Esophagus squamous epithelium (tissue), 5 donors: ENCODE results near the gene HECTD1. TPM values are rescaled to one million over a fixed set of nuclear protein-coding genes. Genes with fewer than 3 reads are reported as not detected.

ENCODE experiments used
- DNase-seq: peaks from one replicate; lab custom pipeline; 2025; lab: John Stamatoyannopoulos, UW
- H3K27ac ChIP-seq, 4 donors: fragments of 200-600 bp; sonication (generic); one replicate each; pipeline ENCODE4 v1.5.1; 2016 to 2019; ENCODE audit warnings: mild to moderate bottlenecking in 1 of 4
- H3K27me3 ChIP-seq, 4 donors: fragments of 200-600 bp; sonication (generic); 1 replicate in 3 of 4; 2 replicates in 1 of 4; pipeline versions ENCODE4 v1.5.1 to v1.6.0; 2017 to 2021; ENCODE audit warnings: antibody characterized with exemption in 1 of 4
- H3K36me3 ChIP-seq, 3 donors: fragments of 200-600 bp; sonication (generic); one replicate each; pipeline ENCODE4 v1.5.1; 2016 to 2019
- H3K4me1 ChIP-seq, 3 donors: fragments of 200-600 bp; sonication (generic); one replicate each; pipeline ENCODE4 v1.5.1; 2017 to 2019
- H3K4me3 ChIP-seq, 4 donors: fragments of 200-600 bp; sonication (generic); 1 replicate in 3 of 4; 2 replicates in 1 of 4; pipeline ENCODE4 v1.5.1; 2016 to 2019; ENCODE audit warnings: mild to moderate bottlenecking in 2 of 4, moderate library complexity in 1 of 4
- H3K9me3 ChIP-seq, 3 donors: fragments of 200-600 bp; sonication (generic); one replicate each; pipeline ENCODE4 v1.5.1; 2016 to 2019
- POLR2A ChIP-seq, 4 donors: fragments of 450-650 bp; IDR thresholded peaks; one replicate each; pipeline ENCODE4 v1.6.1; 2017; ENCODE audit warnings: antibody characterized with exemption in 4 of 4, mild to moderate bottlenecking in 4 of 4, moderate library complexity in 3 of 4
- WGBS, 2 donors: methylation state at CpG; one replicate each; pipeline ENCODE4 v1.1.5; 2018; 5-methylcytosine and 5-hydroxymethylcytosine counted together
- intact Hi-C: fragments of 100-400 bp; cut with DNase I; formaldehyde crosslinking; loops from one replicate; pipeline ENCODE4 v1.15.0; 2022
- total RNA-seq, 4 donors: library from RNA; depleted of rRNA; stranded (reverse); fragments of >200 nt; gene quantifications; one replicate each; pipeline ENCODE4 v1.1.0, GENCODE V29; 2016
- TF ChIP-seq, protein P1 (sequence below), 6 experiments: fragments of 450-650 bp in 4 of 6; fragments of 200-600 bp in 2 of 6; sonication (generic) in 2 of 6; IDR thresholded peaks; one replicate each; pipeline ENCODE4 v1.5.1; 2016 to 2019; ENCODE audit warnings: antibody characterized with exemption in 6 of 6, mild to moderate bottlenecking in 4 of 6, moderate library complexity in 4 of 6
- donor health status: DM: yes; HTN: yes; CAD: no.

The HECTD1 gene
- total RNA-seq, 4 donors from 2014 or later, result 175 to 250 (median 194) TPM

DNA sequence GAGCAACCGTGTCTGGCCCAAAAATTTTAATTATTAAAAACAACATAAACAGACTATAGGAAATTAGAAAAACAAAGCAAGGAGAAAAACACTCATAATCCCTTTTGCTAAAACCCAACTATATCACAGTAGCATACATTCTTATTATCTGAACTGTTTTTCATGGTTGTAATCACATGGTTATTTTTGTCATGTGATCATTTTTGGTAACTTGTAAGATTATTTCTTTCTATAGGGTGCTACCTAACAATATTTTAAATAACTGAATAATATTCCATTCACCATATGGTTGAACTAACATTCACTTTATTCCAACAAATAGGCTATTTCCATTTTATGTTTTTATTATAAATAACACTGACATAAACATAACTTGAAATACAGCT is 23.0 kb upstream of the HECTD1 start:
- H3K27ac ChIP-seq, result peak overlapping the region in 3 of 4 donors; percentile 63 to 88 (median 87)
- 77 to 100% methylated on average over 1 of the region's 1 CpG for WGBS, 2 donors

DNA sequence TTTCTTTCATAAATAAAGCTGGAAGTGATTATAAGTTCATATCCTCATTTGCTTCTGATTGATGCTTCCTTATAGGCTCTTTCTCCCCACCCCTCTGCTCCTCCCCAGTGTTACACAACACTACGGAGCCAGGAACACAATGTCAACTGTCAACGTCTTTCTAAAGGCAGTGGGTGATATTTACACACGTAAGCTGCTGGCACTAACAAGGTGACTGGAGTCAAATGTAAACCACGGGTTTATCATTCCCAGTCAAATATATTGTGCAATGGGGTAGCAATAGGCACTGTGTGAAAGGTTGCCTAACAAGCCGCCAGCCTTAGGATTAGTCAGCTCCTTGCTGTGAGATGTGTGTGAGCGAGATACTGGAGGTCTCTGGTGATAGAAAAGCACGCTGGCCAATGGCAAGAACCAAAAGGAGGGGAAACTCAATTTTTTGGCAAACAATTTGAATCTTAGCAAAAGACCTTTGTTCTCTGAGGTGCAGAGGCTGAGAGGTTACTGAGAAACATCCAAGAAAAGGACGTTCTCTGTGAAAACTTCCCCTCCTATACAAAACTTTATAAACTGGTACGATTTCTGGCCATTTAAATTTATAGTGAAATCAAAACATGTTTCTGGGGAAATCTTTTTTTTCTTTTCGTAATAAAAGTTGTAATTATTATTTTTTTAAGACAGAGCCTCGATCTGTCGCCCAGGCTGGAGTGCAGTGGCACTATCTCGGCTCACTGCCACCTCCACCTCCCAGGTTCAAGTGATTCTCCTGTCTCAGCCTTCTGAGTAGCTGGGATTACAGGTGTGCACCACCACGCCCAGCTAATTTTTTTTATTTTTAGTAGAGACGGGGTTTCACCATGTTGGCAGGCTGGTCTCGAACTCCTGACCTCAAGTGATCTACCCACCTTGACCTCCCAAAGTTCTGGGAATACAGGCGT is 22.3 kb upstream of the HECTD1 start:
- H3K27ac ChIP-seq, result peak overlapping the region; percentile 63 to 88 (median 78)
- WGBS, 2 donors, result 34 to 47% methylated on average over 16 to 17 of the region's 17 CpGs
- peak overlapping the region in 1 of 4 donors; percentile 24 for H3K4me3 ChIP-seq
- no peaks in the 10 kb centered on the region for H3K27me3 ChIP-seq
- peak; percentile 12 for DNase-seq
- intact Hi-C loops, result no loop called here
- peaks cover 7 to 35% (median 17%) of the 10 kb centered on the region in 3 donors for H3K4me1 ChIP-seq
- TF ChIP-seq, protein P1, sequence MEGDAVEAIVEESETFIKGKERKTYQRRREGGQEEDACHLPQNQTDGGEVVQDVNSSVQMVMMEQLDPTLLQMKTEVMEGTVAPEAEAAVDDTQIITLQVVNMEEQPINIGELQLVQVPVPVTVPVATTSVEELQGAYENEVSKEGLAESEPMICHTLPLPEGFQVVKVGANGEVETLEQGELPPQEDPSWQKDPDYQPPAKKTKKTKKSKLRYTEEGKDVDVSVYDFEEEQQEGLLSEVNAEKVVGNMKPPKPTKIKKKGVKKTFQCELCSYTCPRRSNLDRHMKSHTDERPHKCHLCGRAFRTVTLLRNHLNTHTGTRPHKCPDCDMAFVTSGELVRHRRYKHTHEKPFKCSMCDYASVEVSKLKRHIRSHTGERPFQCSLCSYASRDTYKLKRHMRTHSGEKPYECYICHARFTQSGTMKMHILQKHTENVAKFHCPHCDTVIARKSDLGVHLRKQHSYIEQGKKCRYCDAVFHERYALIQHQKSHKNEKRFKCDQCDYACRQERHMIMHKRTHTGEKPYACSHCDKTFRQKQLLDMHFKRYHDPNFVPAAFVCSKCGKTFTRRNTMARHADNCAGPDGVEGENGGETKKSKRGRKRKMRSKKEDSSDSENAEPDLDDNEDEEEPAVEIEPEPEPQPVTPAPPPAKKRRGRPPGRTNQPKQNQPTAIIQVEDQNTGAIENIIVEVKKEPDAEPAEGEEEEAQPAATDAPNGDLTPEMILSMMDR (IDR thresholded peaks at IDR 0.05), result no peak
- TF ChIP-seq POLR2A (IDR thresholded peaks at IDR 0.05), result peak in 2 of 4 donors; percentile 18 to 44
- H3K36me3 ChIP-seq, result no peaks in the 10 kb centered on the region
- no peaks in the 10 kb centered on the region for H3K9me3 ChIP-seq

More for the DNA sequence above, 23.0 kb upstream of the HECTD1 start:
- Histone ChIP-seq H3K27me3 (no peaks in the 10 kb centered on the region), H3K4me3 (no peak overlapping the region), H3K36me3 (no peaks in the 10 kb centered on the region), H3K9me3 (no peaks in the 10 kb centered on the region), H3K4me1 (peaks cover 7 to 35% (median 17%) of the 10 kb centered on the region in 3 donors)
- intact Hi-C loops, result no loop called here
- DNase-seq, result no peak
- TF ChIP-seq POLR2A (IDR thresholded peaks at IDR 0.05), result no peak
- TF ChIP-seq, protein P1 (IDR thresholded peaks at IDR 0.05), result no peak

- no peak for TF ChIP-seq POLR2A (IDR thresholded peaks at IDR 0.05)
- TF ChIP-seq, protein P1 (IDR thresholded peaks at IDR 0.05), result no peak
- DNase-seq, result no peak
- H3K9me3 ChIP-seq, result no peaks in the 10 kb centered on the region
Measured at GRCh38 chr14:31229009-31229408, 21.4 kb upstream of the HECTD1 start.

GRCh38 chr14:31228533-31228932 is 20.9 kb upstream of the HECTD1 start:
- Histone ChIP-seq H3K27ac (peak overlapping the region; percentile 63 to 88 (median 84)), H3K9me3 (no peaks in the 10 kb centered on the region), H3K4me3 (no peak overlapping the region), H3K4me1 (peaks cover 7 to 35% (median 17%) of the 10 kb centered on the region in 3 donors), H3K36me3 (no peaks in the 10 kb centered on the region), H3K27me3 (no peaks in the 10 kb centered on the region)
- TF ChIP-seq, protein P1 (IDR thresholded peaks at IDR 0.05), result no peak
- TF ChIP-seq POLR2A (IDR thresholded peaks at IDR 0.05), result no peak
- no peak for DNase-seq
- intact Hi-C loops, result no loop called here

More at GRCh38 chr14:31229009-31229408, 21.4 kb upstream of the HECTD1 start:
- Histone ChIP-seq H3K4me3 (no peak overlapping the region), H3K27ac (peak overlapping the region; percentile 63 to 88 (median 84)), H3K27me3 (no peaks in the 10 kb centered on the region), H3K36me3 (no peaks in the 10 kb centered on the region), H3K4me1 (peaks cover 7 to 35% (median 17%) of the 10 kb centered on the region in 3 donors)
- intact Hi-C loops, result no loop called here

DNA sequence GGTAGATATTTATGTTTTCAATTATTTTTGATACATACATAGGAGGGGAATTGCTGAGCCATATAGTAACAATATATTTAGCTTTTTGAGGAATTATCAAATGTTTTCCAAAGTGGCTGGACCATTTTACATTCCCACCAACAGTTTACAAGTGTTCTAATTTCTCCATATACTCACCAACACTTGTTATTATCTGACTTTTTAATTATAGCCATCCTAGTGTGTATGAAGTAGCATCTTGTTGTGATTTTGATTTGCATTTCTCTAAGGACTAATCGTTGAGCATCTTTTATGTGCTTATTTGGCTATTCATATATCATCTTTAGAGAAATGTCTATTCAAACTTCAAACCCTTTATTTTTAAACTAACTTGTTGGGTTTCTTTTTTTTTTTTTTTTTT is 17.2 kb upstream of the HECTD1 start:
- no peak for TF ChIP-seq POLR2A (IDR thresholded peaks at IDR 0.05)
- TF ChIP-seq, protein P1 (IDR thresholded peaks at IDR 0.05), result no peak
- H3K27me3 ChIP-seq, result no peaks in the 10 kb centered on the region
- H3K4me3 ChIP-seq, result no peak overlapping the region
- H3K9me3 ChIP-seq, result no peaks in the 10 kb centered on the region
- DNase-seq, result no peak
- H3K27ac ChIP-seq, result no peak overlapping the region
- WGBS, 2 donors, result 68 to 73% methylated on average over 1 of the region's 1 CpG
- H3K4me1 ChIP-seq, result peaks cover 0 to 19% (median 12%) of the 10 kb centered on the region in 3 donors
- intact Hi-C loops, result no loop called here
- no peaks in the 10 kb centered on the region for H3K36me3 ChIP-seq
